CD4-positive, alpha-beta T cell (primary cell): ENCODE data around the gene KIAA0040. TPM values are rescaled to one million over a fixed set of nuclear protein-coding genes. Genes with fewer than 3 reads are reported as not detected.

ENCODE experiments used
- ATAC-seq: fragments of 200-7000 bp; cut with Tn5 transposase; one replicate; pipeline ENCODE4 v1.10.0; 2022; ENCODE audit warnings: mild to moderate bottlenecking; ENCODE audit not compliant: poor library complexity
- CTCF ChIA-PET: fragments of 350-600 bp; sonication (Branson Sonifier 250); formaldehyde crosslinking; loops from one replicate; lab custom pipeline; 2021; ENCODE audit warnings: antibody characterized with exemption, inconsistent platforms; lab: Charles Lee
- POLR2A ChIA-PET: fragments of 350-600 bp; sonication (Branson Sonifier 250); formaldehyde crosslinking; loops from one replicate; lab custom pipeline; 2021; ENCODE audit warnings: antibody characterized with exemption, inconsistent platforms; lab: Charles Lee
- DNase-seq, 14 experiments: peaks; one replicate each; pipeline ENCODE4 v3.0.0-alpha.2; 2013 to 2020; ENCODE audit warnings: mixed read lengths in 2 of 14
- H3K27ac ChIP-seq, 2 donors: one replicate each; pipeline versions ENCODE4 v1.5.1 to v1.7.0; 2013; ENCODE audit warnings: low read length in 2 of 2, low read depth in 1 of 2, mild to moderate bottlenecking in 1 of 2
- H3K27me3 ChIP-seq, 2 experiments: 1 replicate in 1 of 2; 2 replicates in 1 of 2; pipeline versions ENCODE4 v1.6.1 to v1.7.0; 2013; ENCODE audit warnings: low read length in 2 of 2, control low read depth in 1 of 2, mild to moderate bottlenecking in 1 of 2, moderate library complexity in 1 of 2; ENCODE audit not compliant: insufficient read depth in 2 of 2, control insufficient read depth in 1 of 2
- H3K36me3 ChIP-seq: one replicate; pipeline ENCODE4 v1.6.1; 2013; ENCODE audit warnings: low read length, control low read depth; ENCODE audit not compliant: insufficient read depth
- H3K4me1 ChIP-seq: one replicate; pipeline ENCODE4 v1.6.1; 2013; ENCODE audit warnings: low read length, control low read depth; ENCODE audit not compliant: insufficient read depth
- H3K4me3 ChIP-seq: one replicate; pipeline ENCODE4 v1.5.1; 2013; ENCODE audit warnings: mild to moderate bottlenecking, low read length, moderate library complexity
- H3K9me3 ChIP-seq, 2 experiments: 1 replicate in 1 of 2; 2 replicates in 1 of 2; pipeline versions ENCODE4 v1.6.1 to v1.7.0; 2013; ENCODE audit warnings: low read length in 2 of 2, mild to moderate bottlenecking in 2 of 2, control low read depth in 1 of 2, moderate library complexity in 1 of 2; ENCODE audit not compliant: control insufficient read depth in 1 of 2, insufficient read depth in 1 of 2
- H3K27ac Mint-ChIP-seq: one replicate; pipeline ENCODE4 v1.8.0; 2020; ENCODE audit warnings: mixed read lengths
- H3K27me3 Mint-ChIP-seq: one replicate; pipeline ENCODE4 v1.8.0; 2021; ENCODE audit warnings: mixed read lengths
- H3K36me3 Mint-ChIP-seq: one replicate; pipeline ENCODE4 v1.8.0; 2021; ENCODE audit warnings: low read depth, mixed read lengths
- H3K4me1 Mint-ChIP-seq: one replicate; pipeline ENCODE4 v1.8.0; 2021; ENCODE audit warnings: low read depth, mixed read lengths
- H3K4me3 Mint-ChIP-seq: one replicate; pipeline ENCODE4 v1.8.0; 2020; ENCODE audit warnings: mild to moderate bottlenecking, mixed read lengths
- H3K9me3 Mint-ChIP-seq: one replicate; pipeline ENCODE4 v1.8.0; 2020; ENCODE audit warnings: mixed read lengths
- intact Hi-C, 2 experiments: fragments of 100-400 bp; cut with DNase I in 1 of 2; cut with micrococcal nuclease in 1 of 2; formaldehyde crosslinking; loops; one replicate each; pipeline versions ENCODE4 v1.15.1 to v1.9.0; 2023 to 2025; cut with DNase I, micrococcal nuclease
- total RNA-seq, 174 experiments: library from RNA in 2 of 174; stranded (reverse) in 2 of 174; gene quantifications; one replicate each; pipeline ENCODE4 v1.2.3 and lab custom pipeline; 2021 to 2026
- TF ChIP-seq, protein P1 (sequence below): fragments of 200-600 bp; IDR thresholded peaks from one replicate; pipeline ENCODE4 v1.8.0; 2022; ENCODE audit warnings: antibody characterized with exemption, mild to moderate bottlenecking

KIAA0040 gene
- total RNA-seq, 2 experiments from 2014 or later = 13.5 to 14.5 TPM

DNA sequence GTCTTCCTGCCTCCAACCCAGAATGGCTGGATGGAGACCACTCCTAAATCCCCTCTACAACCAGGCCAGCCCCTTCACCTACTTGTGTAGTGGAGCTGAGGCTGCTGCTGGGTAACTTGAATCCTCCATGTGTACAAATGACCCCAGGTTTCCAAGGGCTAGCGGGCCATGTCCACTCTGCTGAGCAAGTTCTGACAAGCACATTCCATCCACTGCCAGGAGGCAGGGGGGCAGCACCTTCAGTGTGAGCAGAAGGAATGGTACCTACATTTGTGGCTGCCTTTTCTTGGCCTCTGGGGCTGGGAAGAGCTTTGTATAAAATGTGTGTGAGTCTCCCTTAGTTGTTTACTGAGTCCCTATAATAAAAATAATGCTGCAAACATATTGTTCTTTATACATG lies 14.5 kb downstream of the KIAA0040 start:
- Mint-ChIP-seq H3K27me3 (no peaks in the 10 kb centered on the region), H3K36me3 (peaks cover 93% of the 10 kb centered on the region), H3K4me3 (no peak overlapping the region), H3K4me1 (peaks cover 87% of the 10 kb centered on the region), H3K9me3 (no peaks in the 10 kb centered on the region), H3K27ac (peak overlapping the region; percentile 45)
- ATAC-seq (no peak), DNase-seq (no peak)
- Histone ChIP-seq H3K27ac (no peak overlapping the region), H3K4me3 (no peak overlapping the region), H3K36me3 (peaks cover 59% of the 10 kb centered on the region), H3K4me1 (peaks cover 44% of the 10 kb centered on the region), H3K27me3 (no peaks in the 10 kb centered on the region), H3K9me3 (no peaks in the 10 kb centered on the region)
- ChIA-PET POLR2A (interaction anchor here (0.9 kb wide), 1 partner anchor 17 kb away, joined by 3 read pairs; no protein-coding TSS in a partner anchor), CTCF (no interaction called here)
- intact Hi-C loops = no loop called here
- TF ChIP-seq, protein P1, sequence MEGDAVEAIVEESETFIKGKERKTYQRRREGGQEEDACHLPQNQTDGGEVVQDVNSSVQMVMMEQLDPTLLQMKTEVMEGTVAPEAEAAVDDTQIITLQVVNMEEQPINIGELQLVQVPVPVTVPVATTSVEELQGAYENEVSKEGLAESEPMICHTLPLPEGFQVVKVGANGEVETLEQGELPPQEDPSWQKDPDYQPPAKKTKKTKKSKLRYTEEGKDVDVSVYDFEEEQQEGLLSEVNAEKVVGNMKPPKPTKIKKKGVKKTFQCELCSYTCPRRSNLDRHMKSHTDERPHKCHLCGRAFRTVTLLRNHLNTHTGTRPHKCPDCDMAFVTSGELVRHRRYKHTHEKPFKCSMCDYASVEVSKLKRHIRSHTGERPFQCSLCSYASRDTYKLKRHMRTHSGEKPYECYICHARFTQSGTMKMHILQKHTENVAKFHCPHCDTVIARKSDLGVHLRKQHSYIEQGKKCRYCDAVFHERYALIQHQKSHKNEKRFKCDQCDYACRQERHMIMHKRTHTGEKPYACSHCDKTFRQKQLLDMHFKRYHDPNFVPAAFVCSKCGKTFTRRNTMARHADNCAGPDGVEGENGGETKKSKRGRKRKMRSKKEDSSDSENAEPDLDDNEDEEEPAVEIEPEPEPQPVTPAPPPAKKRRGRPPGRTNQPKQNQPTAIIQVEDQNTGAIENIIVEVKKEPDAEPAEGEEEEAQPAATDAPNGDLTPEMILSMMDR = no peak

DNA sequence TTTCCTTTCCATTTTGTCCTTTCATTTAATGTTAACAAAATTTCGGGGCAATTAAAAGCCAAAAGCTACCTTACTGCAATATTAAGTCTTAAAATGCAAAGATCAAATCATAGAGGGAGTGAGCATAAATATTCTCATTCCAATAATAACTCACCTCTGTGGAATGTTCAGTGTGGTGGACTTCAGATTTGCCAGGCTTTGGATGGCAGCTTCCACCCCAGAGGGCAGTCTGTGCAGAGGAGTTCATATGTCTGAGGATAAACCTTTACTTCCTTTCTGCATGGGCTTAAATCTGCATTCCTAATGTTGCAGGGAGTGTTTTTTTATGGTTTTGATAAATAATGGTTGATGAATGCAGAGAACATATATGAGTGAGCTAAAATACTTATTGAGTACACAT lies 16.3 kb downstream of the KIAA0040 start:
- ChIA-PET CTCF (interaction anchor here (0.9 kb wide), 1 partner anchor 21 kb away, joined by 3 read pairs; no protein-coding TSS in a partner anchor), POLR2A (interaction anchor here (0.8 kb wide), 1 partner anchor 13 kb away, joined by 4 read pairs; no protein-coding TSS in a partner anchor)
- H3K9me3 Mint-ChIP-seq = no peaks in the 10 kb centered on the region
- ATAC-seq (no peak), DNase-seq (no peak)
- Histone ChIP-seq H3K27me3 (no peaks in the 10 kb centered on the region), H3K9me3 (no peaks in the 10 kb centered on the region), H3K4me1 (peaks cover 31% of the 10 kb centered on the region), H3K36me3 (peaks cover 61% of the 10 kb centered on the region), H3K4me3 (no peak overlapping the region), H3K27ac (no peak overlapping the region)
- intact Hi-C loops = no loop called here
- no peak overlapping the region for H3K4me3 Mint-ChIP-seq
- peaks cover 82% of the 10 kb centered on the region for H3K4me1 Mint-ChIP-seq
- H3K36me3 Mint-ChIP-seq = peaks cover 92% of the 10 kb centered on the region
- TF ChIP-seq, protein P1 = no peak
- H3K27ac Mint-ChIP-seq = peak overlapping the region; percentile 47
- H3K27me3 Mint-ChIP-seq = no peaks in the 10 kb centered on the region

DNA sequence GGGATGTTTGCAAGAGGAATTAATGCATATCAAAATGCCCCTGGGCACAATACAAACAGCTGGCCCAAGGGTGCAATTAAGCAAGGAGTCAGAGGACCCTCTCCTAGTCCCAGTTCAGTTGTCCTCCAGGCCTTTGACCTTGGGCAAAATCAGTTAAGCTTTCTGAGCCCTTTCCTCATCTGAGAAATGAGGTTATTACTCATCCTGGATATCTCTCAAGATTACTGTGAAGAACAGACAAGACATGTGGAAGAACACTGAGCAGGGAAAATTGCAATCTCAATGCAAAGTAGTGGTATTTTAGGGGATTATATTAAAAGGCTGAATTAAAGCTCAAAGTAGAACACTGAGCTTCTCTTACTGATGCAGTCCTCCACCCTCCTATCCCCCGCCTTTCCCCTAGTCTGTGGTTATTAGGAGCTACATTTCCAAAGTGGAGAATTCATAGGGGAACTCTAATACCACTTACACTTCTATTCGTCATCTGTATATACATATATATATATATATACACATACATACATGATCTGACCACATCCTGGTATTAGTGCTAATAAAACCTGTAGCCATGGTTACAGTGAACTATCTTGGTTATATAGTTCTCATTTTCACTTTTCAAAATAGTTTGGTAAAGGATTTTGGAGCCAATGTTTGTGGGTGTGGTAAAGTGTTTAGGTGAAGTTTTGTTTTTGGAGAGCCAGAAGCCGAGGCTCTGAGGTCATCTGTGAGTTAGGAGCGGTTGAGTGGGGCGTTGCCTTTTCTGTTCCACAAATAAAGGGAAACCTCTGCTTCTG lies 18.1 kb downstream of the KIAA0040 start:
- ATAC-seq = peak; percentile 52
- H3K9me3 Mint-ChIP-seq = no peaks in the 10 kb centered on the region
- no peak overlapping the region for H3K27ac ChIP-seq
- peaks cover 97% of the 10 kb centered on the region for H3K36me3 Mint-ChIP-seq
- peak in 2 of 14 experiments; percentile 35 to 46 for DNase-seq
- CTCF ChIA-PET = interaction anchor here (1.1 to 1.3 kb wide), 2 partner anchors 20 to 41 kb away, joined by 3 to 4 read pairs; no protein-coding TSS in a partner anchor
- no peaks in the 10 kb centered on the region for H3K9me3 ChIP-seq
- H3K4me3 ChIP-seq = no peak overlapping the region
- no peaks in the 10 kb centered on the region for H3K27me3 ChIP-seq
- POLR2A ChIA-PET = interaction anchor here (1.4 to 1.6 kb wide), 2 partner anchors 14 to 17 kb away, joined by 4 to 5 read pairs; no protein-coding TSS in a partner anchor
- TF ChIP-seq, protein P1 = no peak
- peaks cover 86% of the 10 kb centered on the region for H3K4me1 Mint-ChIP-seq
- H3K36me3 ChIP-seq = peaks cover 74% of the 10 kb centered on the region
- H3K27ac Mint-ChIP-seq = peak overlapping the region; percentile 72
- H3K4me3 Mint-ChIP-seq = no peak overlapping the region
- H3K27me3 Mint-ChIP-seq = no peaks in the 10 kb centered on the region
- H3K4me1 ChIP-seq = peaks cover 32% of the 10 kb centered on the region
- intact Hi-C loops = no loop called here
